ENCODE results near the gene THAP4.

GRCh38 chr2:241618296-241618805, 18.6 kb downstream of the THAP4 start:
- TF ChIP-seq ZNF263 (CRISPR knock-in tag; IDR thresholded peaks at IDR 0.05; ENCODE audit: low read depth) (no peak), CTCF (IDR thresholded peaks at IDR 0.05) (no peak), FOXJ3 (CRISPR knock-in tag; IDR thresholded peaks at IDR 0.05; ENCODE audit: borderline replicate concordance) (no peak), FOXK1 (CRISPR knock-in tag; IDR thresholded peaks at IDR 0.05) (no peak), AFF4 (CRISPR knock-in tag; IDR thresholded peaks at IDR 0.05; ENCODE audit: borderline replicate concordance) (no peak)

Data from WTC11 (cell line).